ENCODE data around the gene CCDC97.
"Not testable (repeated sequence)": the region's sequence is repeated elsewhere in the genome, so short reads cannot be mapped to it uniquely, and the experiment has no call there.

Gene CCDC97

GRCh38 chr19:41339936-41340335, 30.0 kb downstream of the CCDC97 start:
- DNase-seq (ENCODE audit: low spot score) = no peak

- DNase-seq (ENCODE audit: low spot score) = no peak
These were observed 31.9 kb downstream of the CCDC97 start for GRCh38 chr19:41341669-41342490.

- DNase-seq (ENCODE audit: low spot score) = no peak
These were observed 34.2 kb downstream of the CCDC97 start for GRCh38 chr19:41344162-41344561.

GRCh38 chr19:41346916-41347315, 36.9 kb downstream of the CCDC97 start:
- not testable (repeated sequence) for DNase-seq (ENCODE audit: low spot score)

GRCh38 chr19:41350735-41351338, 40.9 kb downstream of the CCDC97 start:
- no peak for DNase-seq (ENCODE audit: low spot score)

GRCh38 chr19:41351339-41352245, 41.6 kb downstream of the CCDC97 start:
- DNase-seq (ENCODE audit: low spot score) = peak; percentile 79

GRCh38 chr19:41352279-41352608, 42.3 kb downstream of the CCDC97 start:
- DNase-seq (ENCODE audit: low spot score) = no peak

GRCh38 chr19:41352609-41353465, 42.9 kb downstream of the CCDC97 start:
- DNase-seq (ENCODE audit: low spot score) = peak; percentile 78

GRCh38 chr19:41353466-41354342, 43.7 kb downstream of the CCDC97 start, which contains the start of gene TGFB1:
Gene TGFB1 (minus strand): TSS chr19:41353922. CDS start chr19:41353044, 878 bp downstream.
- DNase-seq (ENCODE audit: low spot score) = peak; percentile 93

GRCh38 chr19:41354343-41354953, 44.5 kb downstream of the CCDC97 start:
- no peak for DNase-seq (ENCODE audit: low spot score)

GRCh38 chr19:41355035-41355434, 45.1 kb downstream of the CCDC97 start:
- no peak for DNase-seq (ENCODE audit: low spot score)

- DNase-seq (ENCODE audit: low spot score) = no peak
These were observed 45.8 kb downstream of the CCDC97 start for GRCh38 chr19:41355802-41356201.

GRCh38 chr19:41356984-41357739, 47.2 kb downstream of the CCDC97 start:
- peak; percentile 25 for DNase-seq (ENCODE audit: low spot score)

- no peak for DNase-seq (ENCODE audit: low spot score)
These were observed 47.8 kb downstream of the CCDC97 start for GRCh38 chr19:41357746-41358145.

GRCh38 chr19:41359741-41360140, 49.8 kb downstream of the CCDC97 start:
- DNase-seq (ENCODE audit: low spot score) = no peak

- DNase-seq (ENCODE audit: low spot score) = no peak
These were observed 52.3 kb downstream of the CCDC97 start for GRCh38 chr19:41362143-41362847.

GRCh38 chr19:41363371-41363752, 53.4 kb downstream of the CCDC97 start:
- no peak for DNase-seq (ENCODE audit: low spot score)

- DNase-seq (ENCODE audit: low spot score) = peak; percentile 98
These were observed 54.0 kb downstream of the CCDC97 start, which contains the start of gene B9D2 for GRCh38 chr19:41363753-41364523. Gene B9D2 (minus strand): TSS chr19:41364149. CDS start chr19:41363519, 630 bp downstream.

Data from activated CD4-positive, alpha-beta T cell treated with anti-CD3 and anti-CD28 coated beads, Interleukin-2, Interleukin-4, amounts not matched to agents 100 ng/mL and 50 ng/mL, durations not matched to agents 16 hours and 8 hours (primary cell).